ENCODE measurements around the gene RBM19.

RBM19 gene

DNA sequence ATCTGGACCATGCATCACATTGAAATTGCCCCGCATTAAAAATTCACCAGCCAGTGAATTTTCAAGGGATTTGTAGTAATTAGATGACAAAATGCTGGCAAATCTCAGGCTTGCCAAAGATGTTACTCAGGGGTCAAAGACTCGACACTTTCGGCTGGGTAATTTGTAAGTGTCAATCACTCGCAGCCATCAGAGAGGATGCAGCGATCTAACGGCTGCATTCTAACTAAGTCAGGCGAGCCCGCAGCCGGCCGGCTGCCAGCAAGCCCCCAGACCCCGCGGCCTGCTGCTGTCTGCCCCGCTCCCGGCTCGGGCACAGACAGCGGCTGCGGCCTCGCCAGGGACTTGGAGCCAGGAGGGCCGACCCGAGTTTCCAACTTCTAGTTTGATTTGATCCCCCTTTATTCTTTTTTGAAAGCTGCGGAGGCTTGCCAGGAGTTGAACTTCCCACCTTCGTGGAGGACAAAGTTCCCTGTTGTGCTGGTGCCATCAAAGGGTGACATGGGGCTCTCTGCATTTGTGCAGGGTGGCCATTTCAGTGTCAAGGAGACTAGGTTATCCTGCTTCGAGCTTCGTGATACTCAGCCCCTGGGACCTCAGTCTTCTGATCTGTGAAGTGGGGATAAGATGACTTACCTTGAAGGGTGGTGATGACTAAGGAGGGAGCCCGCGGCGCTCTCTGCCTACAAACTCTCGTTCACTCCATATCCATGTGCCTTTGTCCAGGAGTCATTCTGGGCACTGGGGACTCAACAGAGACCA is 169.9 kb downstream of the RBM19 start:
- H3K4me3 ChIP-seq (ENCODE audit: insufficient read length, low read depth): no peak overlapping the region
- peaks cover 10% of the 10 kb centered on the region for H3K4me1 ChIP-seq (ENCODE audit: insufficient read depth, insufficient read length)
- H3K9ac ChIP-seq (ENCODE audit: insufficient read length, low read depth): no peak overlapping the region
- no peaks in the 10 kb centered on the region for H3K9me3 ChIP-seq (ENCODE audit: insufficient read depth, low read length)
- TF ChIP-seq ZNF274 (IDR thresholded peaks at IDR 0.05; ENCODE audit: low read depth, low read length) (no peak), YY1 (IDR thresholded peaks at IDR 0.05; ENCODE audit: insufficient read depth, insufficient read length) (no peak), SUZ12 (IDR thresholded peaks at IDR 0.05; ENCODE audit: extremely low read depth, insufficient read depth, insufficient read length) (no peak)
- no peak for DNase-seq (ENCODE audit: low read depth, low spot score)
- peaks cover 2% of the 10 kb centered on the region for H3K27me3 ChIP-seq (ENCODE audit: insufficient read depth, insufficient read length)
- H3K36me3 ChIP-seq (ENCODE audit: insufficient read depth, insufficient read length, low read length): no peaks in the 10 kb centered on the region

DNA sequence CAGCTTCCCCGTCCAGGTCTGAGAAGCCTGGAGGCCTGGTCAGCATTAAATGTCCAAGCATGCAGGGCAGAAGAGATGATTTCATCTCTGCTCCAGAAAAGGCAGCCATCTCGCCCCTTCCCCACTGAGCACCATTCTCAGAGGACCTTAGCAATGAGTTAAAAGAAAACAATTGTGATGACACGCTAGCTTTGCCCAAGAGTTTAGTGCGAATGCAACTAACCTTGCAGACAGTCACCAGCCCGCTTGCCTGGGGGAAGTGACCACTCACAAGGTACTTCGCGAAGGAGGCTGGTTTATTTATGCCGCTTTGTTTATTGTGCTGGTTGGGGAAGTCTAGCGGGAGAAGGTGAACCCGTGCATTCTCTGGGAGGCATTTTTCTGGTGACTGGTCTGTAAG is 170.7 kb downstream of the RBM19 start:
- H3K9ac ChIP-seq (ENCODE audit: insufficient read length, low read depth): no peak overlapping the region
- H3K4me3 ChIP-seq (ENCODE audit: insufficient read length, low read depth): no peak overlapping the region
- H3K27me3 ChIP-seq (ENCODE audit: insufficient read depth, insufficient read length): peaks cover 2% of the 10 kb centered on the region
- TF ChIP-seq SUZ12 (IDR thresholded peaks at IDR 0.05; ENCODE audit: extremely low read depth, insufficient read depth, insufficient read length): no peak
- TF ChIP-seq YY1 (IDR thresholded peaks at IDR 0.05; ENCODE audit: insufficient read depth, insufficient read length): no peak
- no peak for TF ChIP-seq ZNF274 (IDR thresholded peaks at IDR 0.05; ENCODE audit: low read depth, low read length)
- H3K36me3 ChIP-seq (ENCODE audit: insufficient read depth, insufficient read length, low read length): no peaks in the 10 kb centered on the region
- H3K4me1 ChIP-seq (ENCODE audit: insufficient read depth, insufficient read length): peaks cover 10% of the 10 kb centered on the region
- DNase-seq (ENCODE audit: low read depth, low spot score): no peak
- H3K9me3 ChIP-seq (ENCODE audit: insufficient read depth, low read length): no peaks in the 10 kb centered on the region

DNA sequence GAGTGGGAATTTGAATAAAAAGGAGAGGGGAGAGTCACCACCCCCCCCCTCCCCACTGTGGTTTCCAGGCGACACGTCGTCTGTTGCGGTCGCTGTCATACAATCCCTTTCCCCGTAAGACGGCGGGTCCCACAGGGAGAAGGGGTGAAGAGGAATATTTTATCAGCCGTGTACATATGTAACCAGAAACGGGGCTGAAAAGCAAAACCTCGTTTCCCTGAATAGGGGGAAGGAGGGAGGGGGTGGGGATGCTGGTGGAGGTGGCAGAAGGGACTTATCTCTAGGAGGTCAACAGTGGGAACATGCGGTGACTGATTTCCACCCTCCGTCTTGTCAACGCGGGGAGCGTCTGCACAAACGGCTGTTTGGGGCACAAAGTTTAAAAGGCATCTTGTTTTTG is 171.4 kb downstream of the RBM19 start:
- Histone ChIP-seq H3K27me3 (ENCODE audit: insufficient read depth, insufficient read length) (peaks cover 2% of the 10 kb centered on the region), H3K9ac (ENCODE audit: insufficient read length, low read depth) (no peak overlapping the region), H3K9me3 (ENCODE audit: insufficient read depth, low read length) (no peaks in the 10 kb centered on the region), H3K4me1 (ENCODE audit: insufficient read depth, insufficient read length) (peaks cover 10% of the 10 kb centered on the region), H3K4me3 (ENCODE audit: insufficient read length, low read depth) (no peak overlapping the region), H3K36me3 (ENCODE audit: insufficient read depth, insufficient read length, low read length) (no peaks in the 10 kb centered on the region)
- DNase-seq (ENCODE audit: low read depth, low spot score): no peak
- TF ChIP-seq SUZ12 (IDR thresholded peaks at IDR 0.05; ENCODE audit: extremely low read depth, insufficient read depth, insufficient read length): no peak
- TF ChIP-seq YY1 (IDR thresholded peaks at IDR 0.05; ENCODE audit: insufficient read depth, insufficient read length): no peak
- no peak for TF ChIP-seq ZNF274 (IDR thresholded peaks at IDR 0.05; ENCODE audit: low read depth, low read length)

DNA sequence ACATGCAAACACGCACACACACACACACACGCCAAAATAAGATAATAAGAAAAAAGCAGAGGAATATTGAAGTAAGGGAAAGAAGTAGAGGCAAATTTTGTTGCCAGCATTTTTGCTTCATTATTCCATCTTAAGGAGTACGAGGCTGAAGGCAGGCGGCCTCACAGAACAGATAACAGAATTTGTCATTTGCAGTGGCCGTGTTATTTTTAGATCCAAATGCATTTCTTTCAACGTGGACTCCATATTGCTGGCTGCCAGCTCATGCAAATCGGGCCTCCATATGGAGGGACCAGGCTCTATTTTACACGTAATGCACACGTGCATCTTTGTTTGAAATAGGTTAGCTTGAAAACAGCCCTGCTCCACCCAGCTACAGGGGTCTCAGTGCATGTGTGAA is 172.9 kb downstream of the RBM19 start:
- no peaks in the 10 kb centered on the region for H3K9me3 ChIP-seq (ENCODE audit: insufficient read depth, low read length)
- TF ChIP-seq YY1 (IDR thresholded peaks at IDR 0.05; ENCODE audit: insufficient read depth, insufficient read length): no peak
- TF ChIP-seq ZNF274 (IDR thresholded peaks at IDR 0.05; ENCODE audit: low read depth, low read length): no peak
- no peak for TF ChIP-seq SUZ12 (IDR thresholded peaks at IDR 0.05; ENCODE audit: extremely low read depth, insufficient read depth, insufficient read length)
- H3K9ac ChIP-seq (ENCODE audit: insufficient read length, low read depth): no peak overlapping the region
- no peaks in the 10 kb centered on the region for H3K36me3 ChIP-seq (ENCODE audit: insufficient read depth, insufficient read length, low read length)
- H3K4me3 ChIP-seq (ENCODE audit: insufficient read length, low read depth): no peak overlapping the region
- peaks cover 3% of the 10 kb centered on the region for H3K4me1 ChIP-seq (ENCODE audit: insufficient read depth, insufficient read length)
- peaks cover 2% of the 10 kb centered on the region for H3K27me3 ChIP-seq (ENCODE audit: insufficient read depth, insufficient read length)
- DNase-seq (ENCODE audit: low read depth, low spot score): no peak

DNA sequence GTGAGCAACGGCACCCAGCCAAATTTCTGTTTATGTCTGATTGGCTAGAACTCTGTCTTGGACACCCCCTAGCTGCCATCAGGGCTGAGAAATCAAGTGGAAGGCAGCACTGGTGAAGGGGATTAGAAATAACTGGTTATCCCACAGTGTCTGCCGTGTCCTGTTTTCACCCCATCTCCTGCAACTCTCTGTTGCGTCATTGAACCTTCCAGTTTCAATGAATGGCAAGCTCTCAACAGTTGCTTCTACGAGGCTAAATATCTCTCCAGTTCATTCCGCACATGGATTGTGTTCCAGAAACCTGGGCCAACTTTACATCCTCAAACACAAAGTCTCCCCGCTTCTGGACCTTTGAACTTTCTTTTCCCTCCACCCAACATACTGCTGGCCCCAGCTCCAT is 173.7 kb downstream of the RBM19 start:
- no peak for DNase-seq (ENCODE audit: low read depth, low spot score)
- H3K9ac ChIP-seq (ENCODE audit: insufficient read length, low read depth): no peak overlapping the region
- TF ChIP-seq YY1 (IDR thresholded peaks at IDR 0.05; ENCODE audit: insufficient read depth, insufficient read length) (no peak), SUZ12 (IDR thresholded peaks at IDR 0.05; ENCODE audit: extremely low read depth, insufficient read depth, insufficient read length) (no peak), ZNF274 (IDR thresholded peaks at IDR 0.05; ENCODE audit: low read depth, low read length) (no peak)

DNA sequence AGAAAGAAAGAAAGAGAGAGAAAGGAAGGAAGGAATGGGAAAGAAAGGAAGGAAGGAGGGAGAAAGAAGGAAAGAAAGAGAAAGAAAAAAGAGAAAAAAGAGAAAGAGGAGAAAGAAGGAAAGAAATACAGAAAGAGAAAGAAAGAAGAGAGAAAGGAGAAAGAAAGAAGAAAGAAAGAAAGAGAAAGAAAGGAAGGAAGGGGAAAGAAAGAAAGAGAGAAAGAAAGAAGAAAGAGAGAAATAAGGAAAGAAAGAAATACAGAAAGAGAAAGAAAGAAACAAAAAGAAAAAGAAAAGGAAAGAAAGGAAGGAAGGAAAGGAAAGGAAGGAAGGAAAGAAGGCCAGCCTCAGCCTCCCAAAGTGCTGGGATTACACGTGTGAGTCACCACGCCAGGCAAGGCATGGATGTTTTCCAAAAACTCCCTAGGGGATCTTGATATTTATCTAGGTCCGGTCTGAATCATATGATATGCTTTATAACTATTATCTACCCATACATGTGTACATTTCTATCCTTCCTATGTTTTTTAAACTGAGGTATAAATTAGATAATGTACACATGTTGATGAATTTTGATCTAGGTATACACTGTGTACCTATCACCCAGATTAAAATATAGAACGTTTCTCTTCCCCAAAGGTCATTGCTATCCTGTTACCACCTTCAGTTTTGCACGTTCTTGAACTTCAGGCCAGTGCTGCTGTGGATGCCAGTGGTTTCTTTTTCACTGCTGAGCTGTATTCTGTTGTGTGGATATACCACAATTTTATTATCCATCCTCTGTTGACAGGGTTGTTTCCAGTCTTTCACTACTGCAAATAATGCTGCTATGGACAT is 177.9 kb downstream of the RBM19 start:
- no peak for TF ChIP-seq SUZ12 (IDR thresholded peaks at IDR 0.05; ENCODE audit: extremely low read depth, insufficient read depth, insufficient read length)
- no peak for TF ChIP-seq YY1 (IDR thresholded peaks at IDR 0.05; ENCODE audit: insufficient read depth, insufficient read length)
- no peak for TF ChIP-seq ZNF274 (IDR thresholded peaks at IDR 0.05; ENCODE audit: low read depth, low read length)
- no peaks in the 10 kb centered on the region for H3K36me3 ChIP-seq (ENCODE audit: insufficient read depth, insufficient read length, low read length)
- DNase-seq (ENCODE audit: low read depth, low spot score): no peak
- no peaks in the 10 kb centered on the region for H3K4me1 ChIP-seq (ENCODE audit: insufficient read depth, insufficient read length)
- H3K27me3 ChIP-seq (ENCODE audit: insufficient read depth, insufficient read length): no peaks in the 10 kb centered on the region
- no peak overlapping the region for H3K4me3 ChIP-seq (ENCODE audit: insufficient read length, low read depth)
- H3K9me3 ChIP-seq (ENCODE audit: insufficient read depth, low read length): peaks cover 4% of the 10 kb centered on the region; the same call in 1 of the 2 replicates
- H3K9ac ChIP-seq (ENCODE audit: insufficient read length, low read depth): no peak overlapping the region

More for the DNA sequence above, 173.7 kb downstream of the RBM19 start:
- Histone ChIP-seq H3K27me3 (ENCODE audit: insufficient read depth, insufficient read length) (peaks cover 2% of the 10 kb centered on the region), H3K4me3 (ENCODE audit: insufficient read length, low read depth) (no peak overlapping the region), H3K4me1 (ENCODE audit: insufficient read depth, insufficient read length) (peaks cover 2% of the 10 kb centered on the region), H3K9me3 (ENCODE audit: insufficient read depth, low read length) (no peaks in the 10 kb centered on the region), H3K36me3 (ENCODE audit: insufficient read depth, insufficient read length, low read length) (no peaks in the 10 kb centered on the region)

DNA sequence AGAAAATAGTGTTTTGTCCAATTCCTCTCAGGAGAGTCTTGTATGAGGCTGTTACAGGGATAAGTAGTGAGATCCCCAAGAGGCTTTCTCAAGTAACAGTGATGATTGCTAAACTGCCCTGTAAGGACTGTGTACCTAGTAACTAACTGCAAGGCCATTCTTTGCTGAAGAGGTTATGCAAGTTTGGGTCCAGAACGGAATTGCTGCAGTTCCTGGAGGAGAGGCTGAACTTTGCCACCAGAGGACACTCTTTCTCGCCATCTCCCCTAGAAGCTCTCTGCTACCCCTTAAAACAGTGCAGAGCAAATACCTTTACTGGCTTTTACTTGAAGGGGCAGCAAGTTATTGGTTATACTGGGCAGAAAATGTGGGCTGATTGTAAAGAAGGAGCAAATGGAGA is 180.0 kb downstream of the RBM19 start:
- TF ChIP-seq ZNF274 (IDR thresholded peaks at IDR 0.05; ENCODE audit: low read depth, low read length): no peak
- no peak for TF ChIP-seq SUZ12 (IDR thresholded peaks at IDR 0.05; ENCODE audit: extremely low read depth, insufficient read depth, insufficient read length)
- TF ChIP-seq YY1 (IDR thresholded peaks at IDR 0.05; ENCODE audit: insufficient read depth, insufficient read length): no peak

More for the DNA sequence above, 180.0 kb downstream of the RBM19 start:
- H3K36me3 ChIP-seq (ENCODE audit: insufficient read depth, insufficient read length, low read length): no peaks in the 10 kb centered on the region
- no peak overlapping the region for H3K9ac ChIP-seq (ENCODE audit: insufficient read length, low read depth)
- no peak overlapping the region for H3K4me3 ChIP-seq (ENCODE audit: insufficient read length, low read depth)
- no peaks in the 10 kb centered on the region for H3K4me1 ChIP-seq (ENCODE audit: insufficient read depth, insufficient read length)
- H3K9me3 ChIP-seq (ENCODE audit: insufficient read depth, low read length): peaks cover 4% of the 10 kb centered on the region; the same call in 1 of the 2 replicates
- DNase-seq (ENCODE audit: low read depth, low spot score): no peak
- H3K27me3 ChIP-seq (ENCODE audit: insufficient read depth, insufficient read length): no peaks in the 10 kb centered on the region

All from NT2/D1 (cell line).